ENCODE measurements around the gene PSMB10. TPM values are rescaled to one million over a fixed set of nuclear protein-coding genes. Genes with fewer than 3 reads are reported as not detected.

Gene PSMB10
- total RNA-seq, 5 donors from 2014 or later (not counting 1 experiment from before 2014, with no cell fraction given): 118 to 214 (median 165) TPM

DNA sequence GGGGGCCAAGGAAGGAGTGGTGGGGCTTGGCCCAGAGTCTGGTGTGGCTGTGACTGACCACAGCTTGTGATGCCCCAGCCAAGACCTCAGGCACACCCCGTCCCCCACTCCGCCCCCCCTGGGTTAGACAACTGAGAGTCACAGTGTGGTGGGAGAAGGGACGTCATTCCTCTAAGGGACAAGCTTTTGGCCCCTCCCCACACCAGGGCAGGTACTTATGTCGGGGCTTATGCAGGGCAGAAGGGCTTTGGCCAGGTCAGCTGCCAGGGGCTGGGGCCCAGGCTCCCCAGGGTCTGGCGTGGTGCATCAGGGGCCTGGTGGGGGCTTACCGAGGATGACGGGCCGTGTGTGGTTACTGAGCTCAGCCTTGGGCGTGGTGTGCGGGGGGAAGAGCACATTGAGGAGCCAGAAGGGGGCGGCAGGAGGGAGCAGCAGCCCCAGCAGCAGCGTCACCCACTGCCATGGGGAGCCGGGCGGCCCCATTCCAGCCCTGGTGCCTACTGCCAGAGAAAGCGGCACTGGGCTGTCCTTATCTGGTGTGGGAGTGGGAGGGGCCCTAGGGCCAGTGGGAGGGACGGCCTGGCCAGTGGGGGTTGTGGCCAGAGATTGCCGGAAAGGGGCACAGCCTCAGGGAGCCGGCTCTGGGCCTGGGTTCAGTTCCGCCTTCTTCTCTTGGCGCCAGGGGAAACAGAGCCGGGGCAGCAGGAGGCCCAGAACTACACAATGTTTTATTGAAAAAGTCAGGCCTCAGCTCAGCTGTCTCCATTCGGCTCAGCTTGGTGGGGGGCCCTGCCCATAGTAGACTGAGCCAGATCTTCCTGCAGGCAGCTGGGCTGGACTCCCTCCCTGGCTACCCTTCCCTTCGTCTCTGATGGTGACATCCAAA, 7.2 kb upstream of the PSMB10 start, which contains the start of gene LCAT:
Gene LCAT, minus strand, starts transcription at position 502 of the 886 bp plus-strand sequence. Its CDS starts 19 bp downstream, at position 483.
- H3K27ac Mint-ChIP-seq: peak within 1 kb of the TSS in 1 of 2 donors; percentile 34
- no peak within 1 kb of the TSS for H3K4me3 Mint-ChIP-seq
- Histone ChIP-seq H3K27ac (ENCODE audit: low read length) (no peak within 1 kb of the TSS), H3K27me3 (replicated peaks in 1 of 2; ENCODE audit: control insufficient read depth in 2 of 2, extremely low read depth in 1 of 2, insufficient read depth in 2 of 2, low read length in 1 of 2) (no peaks in the 10 kb centered on the region), H3K36me3 (ENCODE audit: control insufficient read depth in 2 of 2, extremely low read depth in 1 of 2, insufficient read depth in 1 of 2, low read length in 1 of 2) (peaks cover 6 to 28% of the 10 kb centered on the region in 2 donors), H3K9me3 (no peaks in the 10 kb centered on the region), H3K4me3 (ENCODE audit: control insufficient read depth in 1 of 2, extremely low read depth in 1 of 2, low read length in 1 of 2) (no peak within 1 kb of the TSS), H3K4me1 (ENCODE audit: control insufficient read depth in 1 of 2, extremely low read depth in 1 of 2, insufficient read depth in 2 of 2, low read length in 2 of 2) (peaks cover 0 to 40% of the 10 kb centered on the region in 2 experiments)
- peaks cover 12% of the 10 kb centered on the region for H3K36me3 Mint-ChIP-seq
- ATAC-seq (replicated peaks in 1 of 4) (no peak), DNase-seq (no peak)
- POLR2A ChIA-PET: interaction anchor here in 1 of 2 donors (0.5 kb wide), 1 partner anchor 11 kb away, joined by 4 read pairs; no protein-coding TSS in a partner anchor
- 88% methylated on average over 18 of the region's 23 CpGs for WGBS (ENCODE audit: insufficient coverage)
- CTCF ChIA-PET: interaction anchor here (0.6 to 0.7 kb wide), 3 partner anchors 16 to 73 kb away, joined by 3 to 4 read pairs (median 3); no protein-coding TSS in a partner anchor
- H3K27me3 Mint-ChIP-seq: no peaks in the 10 kb centered on the region
- H3K4me1 Mint-ChIP-seq: peaks cover 22 to 30% (median 28%) of the 10 kb centered on the region in 3 donors
- H3K9me3 Mint-ChIP-seq: no peaks in the 10 kb centered on the region

DNA sequence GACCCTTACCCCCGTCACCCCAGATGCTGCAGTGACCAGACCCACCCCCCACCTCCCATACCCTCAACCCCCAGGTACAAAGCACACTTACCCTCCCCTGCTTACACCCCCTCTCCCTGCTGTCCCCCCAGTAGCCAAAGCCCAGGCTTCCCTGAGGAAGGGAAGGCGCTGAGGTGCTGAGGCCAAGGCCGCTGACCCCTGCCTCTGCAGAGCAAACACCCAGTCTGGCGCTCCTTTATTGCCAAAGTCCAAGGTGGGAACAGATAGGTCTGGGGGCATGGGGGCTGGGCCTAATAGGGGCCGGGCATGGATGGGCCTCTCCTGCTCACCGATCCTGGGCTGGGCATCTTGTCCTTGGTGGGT, 6.6 kb upstream of the PSMB10 start:
- DNase-seq (no peak), ATAC-seq (replicated peaks in 1 of 4) (no peak)
- ChIA-PET POLR2A (interaction anchor here in 1 of 2 donors (0.5 kb wide), 1 partner anchor 11 kb away, joined by 4 read pairs; no protein-coding TSS in a partner anchor), CTCF (interaction anchor here in 1 of 2 donors (0.6 kb wide), 2 partner anchors 41 to 72 kb away, joined by 3 to 4 read pairs; no protein-coding TSS in a partner anchor)
- Histone ChIP-seq H3K36me3 (ENCODE audit: control insufficient read depth in 2 of 2, extremely low read depth in 1 of 2, insufficient read depth in 1 of 2, low read length in 1 of 2) (peaks cover 6 to 28% of the 10 kb centered on the region in 2 donors), H3K9me3 (no peaks in the 10 kb centered on the region), H3K4me1 (ENCODE audit: control insufficient read depth in 1 of 2, extremely low read depth in 1 of 2, insufficient read depth in 2 of 2, low read length in 2 of 2) (peaks cover 0 to 40% of the 10 kb centered on the region in 2 experiments), H3K27ac (ENCODE audit: low read length) (no peak overlapping the region), H3K27me3 (replicated peaks in 1 of 2; ENCODE audit: control insufficient read depth in 2 of 2, extremely low read depth in 1 of 2, insufficient read depth in 2 of 2, low read length in 1 of 2) (no peaks in the 10 kb centered on the region), H3K4me3 (ENCODE audit: control insufficient read depth in 1 of 2, extremely low read depth in 1 of 2, low read length in 1 of 2) (no peak overlapping the region)
- Mint-ChIP-seq H3K4me1 (peaks cover 22 to 29% (median 29%) of the 10 kb centered on the region in 3 donors), H3K27ac (no peak overlapping the region), H3K9me3 (no peaks in the 10 kb centered on the region), H3K4me3 (no peak overlapping the region), H3K36me3 (peaks cover 9% of the 10 kb centered on the region), H3K27me3 (no peaks in the 10 kb centered on the region)
- WGBS (ENCODE audit: insufficient coverage): 100% methylated on average over 4 of the region's 6 CpGs

DNA sequence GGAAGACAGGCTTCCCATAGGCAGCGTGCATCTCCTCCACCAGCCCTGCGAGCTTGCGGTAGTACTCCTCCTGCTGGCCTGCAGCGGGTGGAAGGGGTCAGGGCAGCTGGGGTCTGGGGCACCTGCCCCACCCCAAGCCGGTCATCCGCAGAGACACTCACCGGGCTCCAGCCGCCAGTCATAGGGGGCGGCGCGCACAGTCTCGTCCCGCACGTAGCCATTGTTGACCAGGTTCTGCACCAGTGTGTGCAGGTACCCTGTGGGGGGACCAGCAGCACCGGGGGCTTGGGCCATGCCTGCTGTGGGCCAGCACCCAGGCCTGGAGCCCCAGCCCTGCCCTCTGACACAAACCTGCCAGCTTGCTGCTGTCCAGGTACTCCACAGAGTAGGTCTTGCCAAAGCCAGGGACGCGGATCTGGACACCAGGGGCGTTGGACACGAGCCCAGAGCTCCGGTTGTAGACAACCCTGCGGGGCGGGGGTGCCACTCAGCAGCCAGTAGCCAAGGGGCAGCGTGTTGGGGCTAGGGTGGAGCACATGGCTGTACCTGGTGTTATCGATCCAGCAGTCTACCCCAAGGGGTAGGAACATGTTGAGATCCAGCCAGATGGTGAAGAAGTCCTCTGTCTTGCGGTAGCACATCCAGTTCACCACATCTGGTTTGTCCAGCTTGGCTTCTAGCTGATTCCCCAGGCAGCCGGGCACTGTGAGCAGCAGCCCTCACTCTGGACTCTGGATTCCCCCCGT, 6.0 kb upstream of the PSMB10 start:
- ChIA-PET POLR2A (interaction anchor here in 1 of 2 donors (0.6 kb wide), 1 partner anchor 832 kb away, joined by 3 read pairs; no protein-coding TSS in a partner anchor), CTCF (no interaction called here)
- H3K4me3 Mint-ChIP-seq: no peak overlapping the region
- no peaks in the 10 kb centered on the region for H3K9me3 Mint-ChIP-seq
- H3K36me3 Mint-ChIP-seq: peaks cover 8% of the 10 kb centered on the region
- H3K4me1 ChIP-seq (ENCODE audit: control insufficient read depth in 1 of 2, extremely low read depth in 1 of 2, insufficient read depth in 2 of 2, low read length in 2 of 2): peaks cover 0 to 45% of the 10 kb centered on the region in 2 experiments
- no peaks in the 10 kb centered on the region for H3K9me3 ChIP-seq
- H3K36me3 ChIP-seq (ENCODE audit: control insufficient read depth in 2 of 2, extremely low read depth in 1 of 2, insufficient read depth in 1 of 2, low read length in 1 of 2): peaks cover 6 to 26% of the 10 kb centered on the region in 2 donors
- no peaks in the 10 kb centered on the region for H3K27me3 Mint-ChIP-seq
- H3K27me3 ChIP-seq (replicated peaks in 1 of 2; ENCODE audit: control insufficient read depth in 2 of 2, extremely low read depth in 1 of 2, insufficient read depth in 2 of 2, low read length in 1 of 2): no peaks in the 10 kb centered on the region
- ATAC-seq (replicated peaks in 1 of 4) (no peak), DNase-seq (no peak)
- no peak overlapping the region for H3K27ac ChIP-seq (ENCODE audit: low read length)
- H3K27ac Mint-ChIP-seq: peak overlapping the region in 1 of 2 donors; percentile 34
- no peak overlapping the region for H3K4me3 ChIP-seq (ENCODE audit: control insufficient read depth in 1 of 2, extremely low read depth in 1 of 2, low read length in 1 of 2)
- H3K4me1 Mint-ChIP-seq: peaks cover 22 to 29% (median 26%) of the 10 kb centered on the region in 3 donors
- WGBS (ENCODE audit: insufficient coverage): 95% methylated on average over 26 of the region's 27 CpGs

DNA sequence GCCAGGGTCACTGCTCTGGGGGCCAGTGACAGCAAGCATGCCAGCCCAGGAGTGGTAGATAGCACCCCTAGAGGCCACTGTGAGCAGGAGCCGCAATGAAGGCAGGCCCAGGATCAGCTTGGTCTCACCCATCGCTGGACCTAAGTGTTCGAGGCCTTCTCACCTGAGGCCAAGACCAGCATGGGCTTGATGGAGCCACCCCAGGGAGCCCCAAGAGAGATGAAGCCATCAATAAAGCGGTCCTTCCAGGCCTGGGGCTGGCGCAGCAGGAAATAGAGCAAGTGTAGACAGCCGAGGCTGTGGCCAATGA, 5.5 kb upstream of the PSMB10 start:
- CTCF ChIA-PET: no interaction called here
- H3K4me3 Mint-ChIP-seq: no peak overlapping the region
- POLR2A ChIA-PET: interaction anchor here in 1 of 2 donors (0.6 kb wide), 1 partner anchor 831 kb away, joined by 3 read pairs; no protein-coding TSS in a partner anchor
- peaks cover 8% of the 10 kb centered on the region for H3K36me3 Mint-ChIP-seq
- Histone ChIP-seq H3K4me1 (ENCODE audit: control insufficient read depth in 1 of 2, extremely low read depth in 1 of 2, insufficient read depth in 2 of 2, low read length in 2 of 2) (peaks cover 4 to 49% of the 10 kb centered on the region in 2 experiments), H3K27me3 (replicated peaks in 1 of 2; ENCODE audit: control insufficient read depth in 2 of 2, extremely low read depth in 1 of 2, insufficient read depth in 2 of 2, low read length in 1 of 2) (no peaks in the 10 kb centered on the region), H3K4me3 (ENCODE audit: control insufficient read depth in 1 of 2, extremely low read depth in 1 of 2, low read length in 1 of 2) (no peak overlapping the region), H3K36me3 (ENCODE audit: control insufficient read depth in 2 of 2, extremely low read depth in 1 of 2, insufficient read depth in 1 of 2, low read length in 1 of 2) (peaks cover 6 to 20% of the 10 kb centered on the region in 2 donors), H3K9me3 (no peaks in the 10 kb centered on the region), H3K27ac (ENCODE audit: low read length) (no peak overlapping the region)
- ATAC-seq (replicated peaks in 1 of 4) (peak; percentile 35 to 51 (median 42)), DNase-seq (peak in 10 of 35 experiments; percentile 15 to 47 (median 20))
- peaks cover 25 to 33% (median 31%) of the 10 kb centered on the region in 3 donors for H3K4me1 Mint-ChIP-seq
- WGBS (ENCODE audit: insufficient coverage): 87% methylated on average over 4 of the region's 6 CpGs
- H3K27ac Mint-ChIP-seq: peak overlapping the region; percentile 15 to 28
- no peaks in the 10 kb centered on the region for H3K9me3 Mint-ChIP-seq
- no peaks in the 10 kb centered on the region for H3K27me3 Mint-ChIP-seq

DNA sequence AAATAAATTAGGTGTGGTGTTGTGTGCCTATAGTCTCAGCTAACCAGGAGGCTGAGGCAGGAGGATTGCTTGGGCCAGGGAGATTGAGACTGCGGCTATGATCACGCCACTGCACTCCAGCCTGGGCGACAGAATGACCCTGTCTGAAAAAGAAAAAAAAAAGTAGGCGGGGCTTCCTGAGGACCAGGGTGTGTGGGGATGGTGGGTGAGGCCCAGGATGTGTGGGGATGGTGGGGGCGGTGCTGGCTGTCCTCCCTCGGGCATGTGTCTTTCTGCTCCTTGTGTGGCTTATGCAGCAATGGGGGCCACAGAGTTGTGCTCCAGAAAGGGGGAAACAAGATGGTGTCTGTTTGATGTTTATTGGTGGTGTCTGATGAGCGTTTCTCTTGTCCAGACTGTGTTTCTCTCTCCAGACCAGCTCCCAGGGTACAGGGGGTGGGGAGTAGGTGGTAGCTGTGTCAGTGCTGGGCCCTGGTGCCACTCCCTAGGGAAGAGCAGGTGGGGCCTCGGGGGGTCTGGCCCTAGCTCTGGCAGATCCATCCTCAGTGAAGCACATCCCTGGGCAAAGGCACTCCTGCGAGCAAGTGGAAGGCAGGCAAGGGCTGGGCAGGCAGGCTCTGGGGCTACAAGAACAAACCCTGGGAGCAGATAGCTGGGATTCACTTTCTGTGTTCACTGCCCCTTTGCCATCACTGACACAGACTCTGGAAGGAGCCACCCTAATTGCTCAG, 5.0 kb upstream of the PSMB10 start:
- Mint-ChIP-seq H3K36me3 (peaks cover 8% of the 10 kb centered on the region), H3K4me3 (peak overlapping the region in 1 of 3 donors; percentile 15), H3K9me3 (no peaks in the 10 kb centered on the region), H3K27ac (peak overlapping the region; percentile 72 to 80), H3K27me3 (no peaks in the 10 kb centered on the region), H3K4me1 (peaks cover 30 to 38% (median 37%) of the 10 kb centered on the region in 3 donors)
- ChIA-PET CTCF (interaction anchor here in 1 of 2 donors (0.5 kb wide), 1 partner anchor 83 kb away, joined by 4 read pairs; no protein-coding TSS in a partner anchor), POLR2A (interaction anchor here in 1 of 2 donors (0.6 kb wide), 2 partner anchors 75 to 831 kb away, joined by 3 to 4 read pairs; no protein-coding TSS in a partner anchor)
- DNase-seq: no peak
- H3K36me3 ChIP-seq (ENCODE audit: control insufficient read depth in 2 of 2, extremely low read depth in 1 of 2, insufficient read depth in 1 of 2, low read length in 1 of 2): peaks cover 6 to 16% of the 10 kb centered on the region in 2 donors
- peaks cover 6 to 53% of the 10 kb centered on the region in 2 experiments for H3K4me1 ChIP-seq (ENCODE audit: control insufficient read depth in 1 of 2, extremely low read depth in 1 of 2, insufficient read depth in 2 of 2, low read length in 2 of 2)
- no peaks in the 10 kb centered on the region for H3K9me3 ChIP-seq
- WGBS (ENCODE audit: insufficient coverage): 91% methylated on average over 9 of the region's 9 CpGs
- peak overlapping the region; percentile 18 for H3K27ac ChIP-seq (ENCODE audit: low read length)
- ATAC-seq (replicated peaks in 1 of 4): no peak
- H3K27me3 ChIP-seq (replicated peaks in 1 of 2; ENCODE audit: control insufficient read depth in 2 of 2, extremely low read depth in 1 of 2, insufficient read depth in 2 of 2, low read length in 1 of 2): no peaks in the 10 kb centered on the region
- H3K4me3 ChIP-seq (ENCODE audit: control insufficient read depth in 1 of 2, extremely low read depth in 1 of 2, low read length in 1 of 2): no peak overlapping the region
